KOPT-K1 (cell line): ENCODE results near the gene THRAP3.
A peak's percentile ranks its signal among the peaks of the same experiment; 100 is the strongest.
"Not testable (repeated sequence)": the region's sequence is repeated elsewhere in the genome, so short reads cannot be mapped to it uniquely, and the experiment has no call there.

Source experiments
- H3K27ac ChIP-seq: fragments of 200-600 bp; sonication (generic); 2 replicates; pipeline ENCODE4 v1.5.1; 2016; ENCODE audit warnings: antibody characterized with exemption, mild to moderate bottlenecking, low read depth, low read length; ENCODE audit not compliant: poor library complexity, severe bottlenecking
- H3K36me3 ChIP-seq: fragments of 200-600 bp; sonication (generic); 2 replicates; pipeline ENCODE4 v1.5.1; 2017; ENCODE audit warnings: antibody characterized with exemption, mild to moderate bottlenecking, low read length, moderate library complexity; ENCODE audit not compliant: insufficient read depth
- H3K9me3 ChIP-seq: fragments of 200-600 bp; sonication (generic); 2 replicates; pipeline ENCODE4 v1.5.1; 2017; ENCODE audit warnings: antibody characterized with exemption, low read length, mild to moderate bottlenecking; ENCODE audit not compliant: insufficient read depth, poor library complexity, severe bottlenecking

Gene THRAP3

DNA sequence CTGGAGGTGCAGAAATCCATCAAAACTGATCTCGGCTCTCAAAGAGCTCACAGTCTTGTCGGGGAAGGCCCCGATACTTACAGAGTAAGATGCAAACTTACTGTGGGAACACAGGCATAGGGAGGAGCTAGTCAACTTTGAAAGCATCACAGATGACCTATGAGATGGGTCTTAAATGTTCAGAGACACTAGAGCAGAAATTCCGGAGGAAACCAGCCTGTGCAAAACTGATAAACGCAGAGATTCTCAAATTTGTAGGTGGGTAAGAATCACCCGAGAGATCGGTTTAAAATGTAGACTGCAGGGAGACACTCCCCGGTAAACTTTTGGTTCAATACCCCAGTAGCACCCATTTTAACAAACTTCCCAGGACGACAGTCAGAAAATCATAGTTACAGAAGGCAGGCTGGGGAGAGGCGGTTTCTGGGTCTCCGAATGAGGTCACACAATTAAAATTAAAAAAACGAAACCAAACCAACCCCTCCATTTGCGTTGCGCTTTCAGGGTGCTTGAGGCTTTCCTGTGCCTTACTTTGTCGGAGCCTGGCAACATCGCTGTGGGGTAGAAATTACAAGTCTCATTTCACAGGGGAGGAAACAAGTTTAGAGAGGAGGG lies 755 bp upstream of the THRAP3 start:
- no peaks in the 10 kb centered on the region for H3K9me3 ChIP-seq
- peaks cover 21% of the 10 kb centered on the region for H3K36me3 ChIP-seq
- H3K27ac ChIP-seq: peak overlapping the region; percentile 96

DNA sequence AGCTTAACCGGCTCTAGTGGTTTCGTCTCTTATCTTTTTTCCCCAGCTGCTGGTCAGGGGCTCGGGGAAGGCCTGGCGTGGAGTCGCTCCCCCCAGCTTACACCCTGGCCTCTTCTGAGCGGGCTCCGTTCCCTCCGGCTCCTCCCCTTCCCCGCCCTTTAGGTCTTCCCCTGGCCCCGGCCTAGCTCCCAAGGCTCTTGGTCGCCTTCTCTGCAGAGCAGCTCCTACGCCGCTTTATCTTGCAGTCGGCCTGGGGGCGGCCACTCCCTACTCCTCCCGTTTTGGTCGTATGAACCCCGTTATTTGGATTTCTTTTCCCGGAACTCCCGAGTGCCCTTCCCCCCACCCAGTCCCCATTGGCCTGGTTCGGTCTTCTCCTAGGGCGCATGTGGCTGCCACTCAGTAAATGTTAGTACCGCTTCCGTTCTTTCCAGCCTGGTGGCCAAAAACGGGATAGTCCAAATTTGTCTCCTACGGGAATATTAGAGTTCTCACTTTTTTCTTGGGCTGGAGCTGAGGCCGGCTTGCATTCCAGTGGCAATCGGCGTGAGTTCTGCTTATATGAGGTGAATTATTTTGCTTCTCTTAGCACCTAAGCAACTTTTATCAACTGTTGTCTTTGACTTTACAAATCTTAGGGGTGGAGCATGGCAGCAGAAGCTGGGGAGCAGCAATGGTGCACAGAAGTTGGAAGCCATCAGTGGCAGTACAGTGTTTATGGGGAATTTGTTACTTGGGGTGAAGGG lies 467 bp downstream of the THRAP3 start:
- Histone ChIP-seq H3K27ac (peak overlapping the region; percentile 96), H3K36me3 (peaks cover 33% of the 10 kb centered on the region), H3K9me3 (no peaks in the 10 kb centered on the region)

DNA sequence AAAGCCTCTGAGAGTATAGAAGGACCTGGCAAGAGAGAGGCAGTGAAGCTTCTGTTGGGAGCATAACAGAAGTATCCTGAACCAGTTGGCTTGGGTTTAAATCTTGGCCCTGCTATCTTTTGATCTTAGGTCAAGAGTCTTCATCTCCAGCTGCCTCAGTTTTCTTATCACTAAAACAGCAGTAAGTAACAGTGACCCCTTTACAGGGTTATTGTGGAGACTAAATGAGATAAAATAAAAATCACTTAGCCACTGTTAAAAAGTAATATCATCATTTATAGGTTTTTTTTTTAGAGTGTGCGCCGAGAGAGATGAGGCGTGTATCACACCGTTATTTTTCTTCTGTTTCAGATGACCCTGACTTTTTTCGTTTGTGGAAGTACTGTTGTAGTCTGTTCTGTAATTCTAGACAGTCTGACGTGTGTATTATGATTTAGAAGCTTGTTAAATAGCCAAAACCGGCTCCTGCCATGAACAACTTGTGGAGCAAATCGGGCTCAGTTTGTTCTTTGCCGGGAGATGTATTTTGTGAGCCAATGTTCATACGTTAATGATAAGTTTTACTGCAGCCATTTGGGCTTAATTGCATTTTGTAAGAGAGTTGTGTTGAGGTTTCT lies 1.1 kb downstream of the THRAP3 start:
- Histone ChIP-seq H3K36me3 (peaks cover 40% of the 10 kb centered on the region), H3K27ac (peak overlapping the region; percentile 96), H3K9me3 (no peaks in the 10 kb centered on the region)

DNA sequence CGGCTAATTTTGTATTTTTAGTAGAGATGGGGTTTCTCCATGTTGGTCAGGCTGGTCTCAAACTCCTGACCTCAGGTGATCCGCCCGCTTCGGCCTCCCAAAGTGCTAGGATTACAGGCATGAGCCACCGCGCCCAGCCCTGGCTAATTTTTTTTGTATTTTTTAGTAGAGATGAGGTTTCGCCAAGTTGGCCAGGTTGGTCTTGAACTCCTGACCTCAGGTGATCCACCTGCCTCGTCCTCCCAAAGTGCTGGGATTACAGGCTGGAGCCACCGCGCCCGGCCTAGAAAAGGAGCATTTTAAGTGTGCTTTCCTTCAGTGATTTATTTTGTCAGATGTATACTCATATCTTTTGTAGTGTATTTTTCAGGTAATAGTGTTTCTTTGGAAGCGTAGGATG lies 6.0 kb downstream of the THRAP3 start:
- not testable (repeated sequence) for H3K9me3 ChIP-seq, H3K27ac ChIP-seq
- peaks cover 87% of the 10 kb centered on the region for H3K36me3 ChIP-seq

DNA sequence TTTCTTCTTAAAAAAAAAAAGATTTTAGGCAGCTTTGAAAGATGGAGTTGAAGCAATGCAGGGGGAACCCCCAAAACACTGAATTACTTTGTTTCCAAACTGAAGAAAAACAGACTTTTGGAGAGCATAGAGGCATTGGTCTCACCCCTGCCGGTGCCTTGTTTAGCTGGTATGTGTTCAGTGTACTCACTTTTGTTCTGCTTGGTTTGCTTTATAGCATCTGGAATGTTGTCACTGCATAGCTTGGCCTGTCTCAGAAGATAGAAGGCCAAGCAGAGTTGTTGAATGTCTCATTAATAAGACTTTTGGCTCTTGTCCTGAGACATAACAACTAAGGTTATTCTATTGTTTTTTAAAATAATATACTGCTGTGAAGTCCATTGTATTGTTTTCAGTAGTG lies 6.9 kb downstream of the THRAP3 start:
- Histone ChIP-seq H3K27ac (no peak overlapping the region), H3K9me3 (no peaks in the 10 kb centered on the region), H3K36me3 (peaks cover 95% of the 10 kb centered on the region)

DNA sequence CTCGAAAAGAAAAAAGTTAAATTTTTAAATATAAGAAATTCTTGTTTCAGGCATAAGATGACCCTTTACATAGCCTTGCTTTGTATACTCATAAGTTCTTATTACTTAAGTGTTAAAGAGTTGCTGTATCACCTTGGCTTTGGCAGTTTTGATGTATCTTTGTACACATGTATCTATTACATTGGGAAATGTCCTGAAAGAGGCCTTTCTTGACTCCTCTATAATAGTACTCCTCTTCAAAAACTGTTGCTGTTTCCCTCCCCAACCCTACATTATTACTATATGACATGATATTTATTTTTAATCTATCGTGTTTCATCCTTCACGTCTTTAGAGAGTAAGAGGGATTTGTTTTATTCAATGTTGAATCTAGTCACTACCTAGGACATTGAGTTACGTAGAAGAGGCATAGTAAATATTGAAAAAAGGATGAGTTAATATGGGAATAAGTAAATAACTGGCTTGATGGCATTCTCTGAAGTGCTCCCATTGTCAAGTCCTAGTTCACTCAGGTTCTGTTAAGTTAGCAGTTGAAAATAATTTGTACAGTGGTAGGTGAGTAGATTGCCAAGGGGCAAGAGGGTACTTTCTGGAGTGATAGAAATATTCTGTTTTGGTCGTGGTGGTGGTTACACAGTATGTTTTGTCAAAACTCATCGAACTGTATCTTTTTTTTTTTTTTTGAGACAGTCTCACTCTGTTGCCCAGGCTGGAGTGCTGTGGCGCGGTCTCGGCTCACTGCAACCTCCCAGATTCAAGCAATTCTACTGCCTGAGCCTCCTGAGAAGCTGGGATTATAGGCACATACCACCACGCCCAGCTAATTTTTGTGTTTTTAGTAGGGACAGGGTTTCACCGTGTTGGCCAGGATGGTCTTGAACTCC lies 8.2 kb downstream of the THRAP3 start:
- Histone ChIP-seq H3K9me3 (no peaks in the 10 kb centered on the region), H3K27ac (no peak overlapping the region), H3K36me3 (peaks cover 96% of the 10 kb centered on the region)

DNA sequence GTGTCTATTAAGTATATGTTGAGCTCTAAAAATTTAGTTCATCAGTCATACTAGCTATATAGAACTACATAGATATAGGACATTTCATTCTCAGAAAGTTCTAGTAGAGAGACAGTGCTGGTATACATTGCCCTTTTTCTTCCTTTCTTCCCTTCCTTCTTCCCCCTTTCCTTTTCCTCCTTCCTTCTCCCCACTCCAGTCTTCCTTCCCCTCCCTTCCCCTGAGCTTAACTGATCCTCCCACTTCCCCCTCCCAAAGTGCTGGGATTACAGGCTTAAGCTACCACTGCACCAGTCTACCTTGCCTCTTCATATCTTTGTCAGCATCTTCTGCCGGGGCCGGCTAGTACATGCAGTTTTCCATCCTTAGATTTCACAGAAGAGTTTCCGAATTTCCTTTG lies 12.1 kb downstream of the THRAP3 start:
- peaks cover 95% of the 10 kb centered on the region for H3K36me3 ChIP-seq
- H3K27ac ChIP-seq: no peak overlapping the region
- H3K9me3 ChIP-seq: no peaks in the 10 kb centered on the region

DNA sequence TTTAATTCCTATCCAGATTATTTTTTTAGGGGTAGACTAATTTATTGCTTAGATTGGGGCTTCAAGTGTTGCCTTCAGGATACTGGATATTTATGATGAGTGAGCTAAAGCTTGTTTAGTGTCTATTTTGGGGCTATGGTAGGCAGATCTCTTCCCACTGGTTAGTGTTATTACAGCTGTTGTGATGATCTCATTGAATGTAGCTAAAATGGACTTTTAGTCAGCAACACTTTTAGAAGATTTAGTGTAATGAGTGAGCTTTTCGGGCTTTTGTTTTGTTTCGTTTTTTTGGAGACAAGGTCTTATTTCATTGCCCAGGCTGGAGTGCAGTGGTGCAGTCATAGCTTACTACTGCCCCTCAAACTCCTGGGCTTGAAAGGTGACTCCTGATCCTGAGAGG lies 14.2 kb downstream of the THRAP3 start:
- H3K9me3 ChIP-seq: no peaks in the 10 kb centered on the region
- H3K27ac ChIP-seq: no peak overlapping the region
- peaks cover 90% of the 10 kb centered on the region for H3K36me3 ChIP-seq

DNA sequence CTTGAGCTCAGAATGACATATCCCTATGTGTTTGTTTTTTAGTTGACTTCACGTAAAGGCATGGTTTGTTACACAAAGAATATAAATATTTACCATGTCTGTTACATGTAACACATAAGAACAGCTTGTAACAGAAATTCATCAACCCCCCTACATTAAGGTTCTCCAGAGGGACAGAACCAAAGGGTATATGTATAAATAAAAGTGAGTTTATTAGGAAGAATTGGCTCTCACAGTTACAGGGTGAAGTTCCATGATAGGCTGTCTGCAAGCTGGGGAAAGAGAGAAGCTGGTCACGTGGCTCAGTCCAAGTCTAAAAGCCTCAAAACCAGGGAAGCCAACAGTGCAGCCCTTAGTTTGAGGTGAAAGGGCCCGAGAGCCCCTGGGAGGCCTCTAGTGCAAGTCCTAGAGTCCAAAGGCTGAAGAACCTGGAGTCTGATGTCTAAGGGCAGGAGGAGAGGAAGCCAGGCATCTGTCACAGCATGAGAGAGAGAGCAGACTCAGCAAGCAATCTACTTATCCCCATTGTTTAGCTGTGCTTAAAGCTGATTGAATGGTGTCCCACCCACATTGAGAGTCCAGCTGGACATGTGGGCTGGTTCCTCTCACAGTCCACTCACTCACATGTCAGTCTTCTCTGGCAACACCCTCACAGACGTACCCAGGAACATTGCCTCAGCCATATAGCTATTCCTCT lies 15.8 kb downstream of the THRAP3 start:
- H3K9me3 ChIP-seq: no peaks in the 10 kb centered on the region
- H3K27ac ChIP-seq: no peak overlapping the region
- H3K36me3 ChIP-seq: peaks cover 89% of the 10 kb centered on the region

DNA sequence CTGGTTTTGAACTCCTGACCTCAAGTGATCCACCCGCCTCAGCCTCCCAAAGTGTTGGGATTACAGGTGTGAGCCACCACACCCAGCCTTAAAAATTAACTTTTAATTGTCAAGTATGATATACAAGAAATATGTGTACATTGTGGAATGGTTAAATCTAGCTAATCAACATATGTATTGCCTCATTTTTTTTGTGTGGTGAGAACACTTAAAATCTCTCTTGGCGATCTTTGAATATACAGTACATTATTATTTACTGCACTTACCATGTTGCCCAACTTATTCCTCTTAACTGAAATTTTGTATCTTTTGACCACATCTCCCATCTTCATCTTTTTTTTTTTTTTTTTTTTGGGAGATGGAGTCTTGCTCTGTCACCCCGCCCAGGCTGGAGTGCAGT lies 23.3 kb downstream of the THRAP3 start:
- Histone ChIP-seq H3K9me3 (no peaks in the 10 kb centered on the region), H3K27ac (no peak overlapping the region), H3K36me3 (peaks cover 71% of the 10 kb centered on the region)

DNA sequence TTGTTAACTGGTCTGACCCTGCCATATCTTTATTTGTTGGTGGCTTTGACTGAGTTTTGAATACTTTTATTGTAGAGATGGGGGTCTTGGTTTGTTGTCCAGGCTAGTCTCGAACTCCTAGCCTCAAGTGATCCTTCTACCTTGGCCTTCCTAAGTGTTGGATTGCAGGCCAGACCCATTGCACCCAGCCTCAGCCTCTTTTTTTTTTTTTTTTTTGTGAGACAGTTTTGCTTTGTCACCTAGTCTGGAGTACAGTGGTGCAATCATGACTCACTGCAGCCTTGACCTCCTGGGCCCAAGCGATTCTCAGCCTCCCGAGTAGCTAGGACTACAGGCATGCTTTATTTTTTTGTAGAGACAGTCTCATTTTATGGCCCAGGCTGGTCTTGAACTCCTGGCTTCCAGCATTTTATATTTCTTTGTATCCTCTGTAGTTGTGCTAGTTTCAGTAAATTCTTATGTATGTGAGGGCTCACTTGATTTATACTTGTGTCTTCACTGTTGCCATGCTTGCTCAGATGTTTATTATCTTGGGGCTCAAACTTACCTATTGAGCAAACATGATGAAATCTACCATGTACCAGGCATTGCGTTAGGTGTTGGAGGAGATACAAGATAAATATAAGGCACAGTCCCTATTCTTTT lies 24.1 kb downstream of the THRAP3 start:
- peaks cover 69% of the 10 kb centered on the region for H3K36me3 ChIP-seq
- no peak overlapping the region for H3K27ac ChIP-seq

DNA sequence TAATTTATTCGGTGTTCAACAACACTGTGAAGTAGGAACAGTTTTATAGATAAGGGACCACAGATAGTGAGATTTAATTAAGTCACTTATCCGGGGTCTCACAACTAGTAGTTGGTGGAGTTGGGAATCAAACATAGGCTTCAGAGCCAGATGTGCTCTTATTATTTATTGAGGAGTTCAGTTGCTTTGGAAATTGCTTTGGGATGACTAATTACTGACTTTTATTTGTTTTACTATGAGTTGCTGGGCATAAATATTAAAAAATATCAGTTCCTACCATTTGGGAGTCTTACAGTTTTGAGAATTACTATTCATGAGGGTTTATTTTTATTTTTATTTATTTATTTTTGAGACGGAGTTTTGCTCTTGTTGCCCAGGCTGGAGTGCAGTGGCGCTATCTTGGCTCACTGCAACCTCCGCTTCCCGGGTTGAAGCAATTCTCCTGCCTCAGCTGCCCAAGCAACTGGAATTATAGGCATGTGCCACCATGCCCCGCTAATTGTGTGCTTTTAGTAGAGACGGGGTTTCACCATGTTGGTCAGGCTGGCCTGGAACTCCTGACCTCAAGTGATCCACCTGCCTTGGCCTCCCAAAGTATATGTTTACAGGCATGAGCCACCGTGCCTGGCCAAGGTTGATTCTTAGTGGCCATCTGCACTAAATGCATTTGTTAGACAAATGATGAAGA lies 27.7 kb downstream of the THRAP3 start:
- no peak overlapping the region for H3K27ac ChIP-seq
- H3K9me3 ChIP-seq: no peaks in the 10 kb centered on the region
- H3K36me3 ChIP-seq: peaks cover 71% of the 10 kb centered on the region

More for the DNA sequence above, 24.1 kb downstream of the THRAP3 start:
- H3K9me3 ChIP-seq: no peaks in the 10 kb centered on the region

DNA sequence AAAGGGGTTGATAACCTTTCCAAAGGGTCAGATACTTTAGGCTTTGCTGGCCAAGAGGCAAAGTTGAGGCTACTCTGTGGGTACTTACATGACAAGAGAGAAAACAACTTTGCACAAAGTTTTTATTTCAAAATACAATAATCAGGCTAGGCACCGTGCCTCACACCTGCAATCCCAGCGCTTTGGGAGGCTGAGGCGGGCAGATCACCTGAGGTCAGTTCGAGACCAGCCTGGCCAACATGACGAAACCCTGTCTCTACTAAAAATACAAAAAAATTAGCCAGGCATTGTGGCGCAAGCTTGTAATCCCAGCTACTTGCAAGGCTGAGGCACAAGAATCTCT lies 28.2 kb downstream of the THRAP3 start:
- peaks cover 73% of the 10 kb centered on the region for H3K36me3 ChIP-seq
- H3K9me3 ChIP-seq, H3K27ac ChIP-seq: not testable (repeated sequence)
